8988T (cell line): ENCODE results near the gene PPP3CA.
"Not testable (repeated sequence)": the region's sequence is repeated elsewhere in the genome, so short reads cannot be mapped to it uniquely, and the experiment has no call there.

Source experiments
- DNase-seq: peaks from one replicate; pipeline ENCODE4 v3.0.0; 2011

PPP3CA gene

GRCh38 chr4:101131058-101131457 lies 216.3 kb downstream of the PPP3CA start:
- not testable (repeated sequence) for DNase-seq

- DNase-seq, result not testable (repeated sequence)
Measured at GRCh38 chr4:101128898-101129297, 218.4 kb downstream of the PPP3CA start.

DNA sequence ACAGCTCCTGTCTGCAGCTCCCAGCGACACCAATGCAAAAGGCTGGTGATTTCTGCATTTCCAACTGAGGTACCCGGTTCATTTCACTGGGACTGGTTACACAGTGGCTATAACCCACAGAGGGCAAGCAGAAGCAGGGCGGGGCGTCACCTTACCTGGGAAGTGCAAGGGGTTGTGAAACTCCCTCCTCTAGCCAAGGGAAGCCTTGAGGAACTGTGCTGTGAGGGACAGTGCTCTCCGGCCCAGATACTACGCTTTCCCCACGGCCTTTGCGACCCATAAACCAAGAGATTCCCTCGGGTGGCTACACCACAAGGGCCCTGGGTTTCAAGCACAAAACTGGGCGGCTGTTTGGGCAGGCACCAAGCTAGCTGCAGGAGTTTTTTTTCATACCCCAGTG lies 218.9 kb downstream of the PPP3CA start:
- no peak for DNase-seq

- no peak for DNase-seq
Measured at GRCh38 chr4:101127176-101127790, 220.0 kb downstream of the PPP3CA start.

DNA sequence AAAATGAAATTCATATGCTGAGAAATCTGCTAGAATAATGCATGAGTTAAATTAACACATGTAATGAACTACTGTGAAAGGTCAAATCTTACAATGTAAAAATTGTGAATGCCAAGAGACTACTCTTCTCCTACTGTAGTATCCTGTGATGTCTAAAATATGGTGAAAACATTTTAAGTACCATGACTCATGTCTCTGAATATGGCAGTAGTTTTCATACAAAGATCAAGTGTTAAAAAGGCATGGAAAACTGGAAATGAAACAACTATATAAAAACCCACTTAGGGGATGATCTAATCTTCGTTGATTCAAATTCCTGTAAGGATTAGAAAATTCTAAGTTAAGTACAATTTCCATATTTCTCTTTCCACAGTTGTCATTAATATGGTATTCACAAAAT lies 221.3 kb downstream of the PPP3CA start:
- no peak for DNase-seq

- DNase-seq, result no peak
Measured at GRCh38 chr4:101125045-101125942, 222.0 kb downstream of the PPP3CA start.

DNA sequence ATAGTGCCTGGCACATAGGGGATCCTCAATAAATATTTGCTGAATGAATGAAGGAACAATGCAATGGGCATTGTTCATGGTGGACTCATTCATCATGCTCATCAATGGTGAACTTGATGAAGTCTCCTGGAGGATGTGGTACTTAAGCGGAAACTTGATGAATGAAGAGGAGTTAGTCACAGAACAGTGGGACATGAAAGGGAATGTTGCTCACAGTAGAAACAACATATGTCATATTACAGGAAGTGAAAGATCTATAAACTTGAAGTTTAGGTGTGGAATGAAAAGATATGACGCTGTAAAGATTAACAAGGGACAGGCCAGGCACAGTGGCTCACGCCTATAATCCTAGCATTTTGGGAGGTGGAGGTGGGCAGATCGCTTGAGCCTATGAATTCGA lies 224.1 kb downstream of the PPP3CA start:
- DNase-seq, result no peak

- DNase-seq, result no peak
Measured at GRCh38 chr4:101122019-101122418, 225.3 kb downstream of the PPP3CA start.

DNA sequence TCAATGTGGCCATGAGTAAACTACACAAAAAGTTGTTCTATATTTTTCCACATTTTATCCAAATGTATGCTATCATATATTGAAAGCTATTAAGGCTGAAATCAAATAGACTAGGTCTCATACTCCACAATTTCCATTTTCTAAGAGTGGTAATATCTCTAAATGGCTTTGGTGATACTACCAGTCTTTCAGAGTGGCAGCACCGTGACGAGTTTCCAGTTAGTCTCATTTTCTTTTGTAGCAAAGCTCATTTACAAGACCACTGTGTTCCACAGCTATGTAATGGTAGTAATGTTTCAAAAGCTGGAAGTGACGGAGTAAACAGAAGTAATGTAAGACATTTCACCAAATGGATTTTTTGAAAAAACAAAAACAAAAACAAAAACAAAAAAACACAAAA lies 228.2 kb downstream of the PPP3CA start:
- DNase-seq, result no peak

DNA sequence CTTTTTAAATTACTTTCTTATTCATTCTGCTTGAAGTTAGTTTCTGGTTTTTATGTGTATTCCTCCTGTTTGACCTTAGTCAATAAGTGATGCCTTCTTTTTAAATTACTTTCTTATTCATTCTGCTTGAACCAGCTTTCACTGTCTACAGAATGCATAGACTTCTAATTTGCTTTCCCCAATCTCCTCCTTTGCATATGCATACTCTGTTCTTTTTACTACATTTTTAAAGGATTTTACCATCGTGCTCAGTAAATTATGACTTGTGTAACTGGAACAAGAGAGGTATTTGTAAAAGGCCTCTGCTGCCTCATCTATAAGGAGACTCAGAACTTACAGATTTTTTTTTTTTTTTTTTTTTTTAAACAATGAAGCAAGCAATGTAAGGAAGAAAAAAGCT lies 228.7 kb downstream of the PPP3CA start:
- DNase-seq, result no peak

DNA sequence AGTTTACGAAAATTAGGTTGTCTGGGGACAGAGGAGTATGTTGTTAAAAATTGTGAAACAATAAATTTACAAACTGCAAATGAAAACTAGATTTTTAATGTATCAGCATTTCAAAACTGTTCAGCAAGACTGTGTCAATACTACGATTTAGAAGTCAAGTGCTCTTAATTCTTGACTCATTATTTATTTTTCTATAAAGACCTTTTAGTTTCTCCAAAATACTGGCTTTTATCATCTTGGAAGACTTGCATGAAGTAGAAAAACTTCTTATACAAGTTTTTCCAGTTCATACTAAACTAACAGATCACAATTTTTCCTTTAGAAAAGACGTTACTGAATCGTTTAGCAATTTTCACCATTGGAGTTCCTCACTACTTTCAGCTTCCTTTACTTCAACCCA lies 231.4 kb downstream of the PPP3CA start:
- no peak for DNase-seq

DNA sequence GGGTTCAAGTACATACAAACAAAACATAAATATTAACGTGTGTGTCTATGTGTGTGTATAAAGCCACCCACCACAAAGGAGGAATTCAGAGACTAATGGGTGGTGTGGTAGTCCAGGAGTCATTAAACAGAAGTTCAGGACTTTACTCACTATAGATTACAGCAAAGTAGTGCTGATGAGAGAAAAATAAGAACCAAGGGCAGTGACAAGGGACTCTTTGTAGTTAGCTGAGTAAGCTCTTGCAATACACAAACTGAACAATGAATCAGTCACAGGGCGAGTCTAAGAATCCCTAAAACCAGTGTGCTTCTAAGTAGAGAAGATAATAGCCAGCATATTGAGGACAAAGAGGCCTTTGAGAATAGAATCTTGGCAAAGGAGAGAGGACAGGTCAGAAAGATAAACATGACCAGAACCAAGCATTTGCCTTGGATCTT lies 232.4 kb downstream of the PPP3CA start:
- no peak for DNase-seq

- DNase-seq, result no peak
Measured at GRCh38 chr4:101104312-101105052, 242.8 kb downstream of the PPP3CA start.

DNA sequence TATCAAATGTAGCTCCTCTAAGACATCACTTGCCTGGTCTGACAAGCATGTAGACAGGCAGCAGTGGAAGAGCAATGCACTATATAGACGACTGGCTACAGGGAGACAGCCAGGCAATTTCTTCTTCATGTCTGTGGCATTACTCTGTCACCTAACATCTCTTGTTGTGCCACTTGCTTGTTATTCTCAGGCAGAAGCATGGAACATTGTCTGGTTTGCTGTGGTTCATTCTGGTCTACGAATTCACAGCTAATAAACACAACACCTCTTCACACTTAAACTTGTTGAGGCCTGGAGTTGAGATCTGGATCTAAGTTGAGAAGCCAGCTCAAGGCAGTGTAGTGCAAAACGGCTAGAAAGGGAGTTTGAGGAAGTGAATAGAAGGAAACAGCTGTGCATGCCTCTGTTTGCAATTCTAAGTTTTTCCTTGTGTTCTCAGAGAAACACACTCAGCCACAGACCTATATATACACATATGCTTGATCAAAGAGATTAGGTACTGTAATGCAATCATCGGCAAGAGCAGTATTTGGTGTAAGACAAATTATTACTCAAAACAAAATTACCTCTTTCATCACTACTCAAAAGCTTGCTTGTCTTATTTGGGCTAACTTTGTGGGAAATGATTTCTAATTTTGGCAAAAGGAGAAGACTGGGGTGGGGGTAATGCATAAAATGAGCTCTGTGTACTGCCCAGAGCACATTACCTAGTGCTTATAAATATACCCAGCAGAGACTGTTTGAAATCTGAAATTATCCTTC lies 243.8 kb downstream of the PPP3CA start:
- DNase-seq, result no peak

DNA sequence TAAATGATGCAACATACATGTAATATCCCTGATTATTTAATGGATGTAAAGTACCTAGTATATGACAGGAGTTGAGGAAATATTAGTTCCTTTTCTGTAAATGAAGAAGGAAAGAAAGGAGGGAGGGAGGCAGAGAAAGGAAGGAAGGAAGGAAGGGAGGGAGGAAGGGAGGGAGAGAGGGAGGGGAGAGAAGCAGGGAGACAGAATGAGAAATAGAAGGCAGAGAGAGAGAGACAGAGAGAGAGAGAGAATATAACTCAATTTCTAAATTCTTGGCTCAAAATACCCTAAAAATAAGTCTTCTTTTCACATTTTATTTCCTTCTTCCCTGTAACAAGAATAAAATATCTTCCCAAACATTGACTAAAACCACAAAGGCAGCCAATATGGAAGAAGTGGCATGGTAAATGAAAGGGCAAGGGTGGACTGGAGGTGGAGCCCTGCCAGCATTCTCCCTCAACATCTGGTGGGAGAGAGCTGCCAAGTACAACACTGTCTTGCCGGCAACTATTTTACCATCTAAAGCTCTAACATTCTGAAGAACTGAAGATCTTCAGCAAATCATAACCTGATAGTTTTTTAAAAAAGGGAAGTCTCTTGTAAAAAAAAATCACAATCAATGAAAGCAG lies 245.1 kb downstream of the PPP3CA start:
- no peak for DNase-seq

- no peak for DNase-seq
Measured at GRCh38 chr4:101101072-101101471, 246.3 kb downstream of the PPP3CA start.

DNA sequence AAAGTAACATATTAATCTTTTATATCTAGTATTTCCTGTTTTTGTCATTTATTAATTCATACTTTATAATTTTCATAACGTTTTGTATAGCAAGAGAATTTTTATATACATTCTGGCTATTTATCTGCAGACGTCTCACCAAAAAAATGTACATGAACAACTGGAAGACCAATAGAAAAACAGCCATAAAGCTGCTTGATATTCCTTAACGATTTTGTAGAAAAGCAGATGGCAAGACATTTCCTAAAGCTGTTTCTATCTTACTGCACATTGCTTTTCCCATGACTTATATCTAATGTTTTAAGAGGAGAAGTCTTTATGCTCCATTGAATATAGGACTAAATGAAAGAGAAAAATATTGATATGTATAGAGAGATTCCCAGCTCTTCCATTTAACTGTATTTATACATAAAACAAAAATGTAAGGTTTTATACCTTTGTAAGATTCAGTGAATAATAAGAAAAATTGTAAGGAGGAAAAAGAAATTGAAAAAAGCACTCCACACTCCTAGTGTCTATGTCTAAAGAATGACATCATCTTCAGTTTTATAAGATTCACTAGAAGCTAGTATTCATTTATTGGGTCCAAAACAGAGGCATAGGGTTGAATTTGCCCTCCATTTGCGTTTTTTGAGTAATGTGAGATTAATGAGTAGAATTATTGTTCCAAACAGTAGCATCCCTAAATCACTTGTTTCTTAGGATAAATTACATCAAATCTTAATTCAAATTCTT lies 248.5 kb downstream of the PPP3CA start:
- no peak for DNase-seq

GRCh38 chr4:101092609-101093008 lies 254.7 kb downstream of the PPP3CA start:
- not testable (repeated sequence) for DNase-seq

DNA sequence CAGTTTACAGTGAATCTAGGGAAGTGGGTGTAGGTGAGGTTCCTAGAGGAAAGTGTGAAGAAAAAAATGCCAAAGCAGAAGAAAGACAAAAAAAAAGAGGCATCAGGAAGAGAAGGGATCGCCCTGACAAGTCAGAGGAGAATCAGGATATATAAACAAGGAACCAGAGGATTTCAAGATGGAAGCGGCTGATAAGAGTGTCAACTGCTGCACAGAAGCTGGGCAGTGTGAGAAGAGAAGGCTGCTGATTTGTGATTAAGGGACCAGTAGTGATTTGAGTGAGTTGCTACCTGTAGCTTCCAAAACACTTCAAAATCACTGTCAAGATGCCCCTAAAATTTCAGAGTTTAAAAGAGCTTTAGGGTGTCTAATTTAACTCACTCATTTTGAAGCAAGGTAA lies 258.2 kb downstream of the PPP3CA start:
- no peak for DNase-seq

DNA sequence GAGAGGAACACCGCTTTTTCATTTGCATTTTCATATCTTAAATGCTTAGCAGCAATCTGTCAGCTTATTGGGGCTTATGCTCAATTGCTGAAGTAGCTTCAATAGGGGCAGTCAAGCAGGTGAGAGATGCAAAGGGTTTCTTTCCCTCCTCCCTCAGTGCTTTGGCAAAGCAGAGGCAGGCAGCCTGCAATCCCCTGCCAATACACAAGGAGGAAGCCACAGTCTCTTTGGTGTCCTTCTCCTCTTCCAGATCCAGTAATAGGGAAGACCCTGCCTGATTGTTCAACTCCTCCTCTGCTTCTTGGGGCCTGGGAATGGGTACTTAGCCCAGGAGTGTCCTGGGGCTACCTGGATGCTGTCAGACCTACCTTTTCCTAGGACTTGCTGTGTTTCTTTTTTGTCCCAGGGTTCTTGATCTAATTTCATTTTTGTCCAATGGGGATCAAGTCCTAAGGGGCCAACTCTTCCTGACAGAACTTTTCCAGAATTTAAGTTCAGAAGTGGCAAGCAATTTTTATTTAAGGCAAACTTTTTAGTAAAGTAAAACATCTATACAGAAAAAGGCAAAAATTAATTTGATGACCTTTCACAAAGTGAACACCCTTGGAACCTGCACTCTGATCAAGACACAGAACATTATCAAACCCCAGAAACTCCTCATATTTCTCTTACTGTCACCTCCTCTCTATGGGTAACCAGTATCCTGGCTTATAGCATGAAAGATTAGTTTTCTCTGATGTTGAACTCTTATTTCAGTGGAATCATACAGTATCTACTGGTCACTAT lies 260.3 kb downstream of the PPP3CA start:
- no peak for DNase-seq

GRCh38 chr4:101083131-101083530 lies 264.2 kb downstream of the PPP3CA start:
- DNase-seq, result no peak
